ENCODE results near the gene ZNF280B.

DNA sequence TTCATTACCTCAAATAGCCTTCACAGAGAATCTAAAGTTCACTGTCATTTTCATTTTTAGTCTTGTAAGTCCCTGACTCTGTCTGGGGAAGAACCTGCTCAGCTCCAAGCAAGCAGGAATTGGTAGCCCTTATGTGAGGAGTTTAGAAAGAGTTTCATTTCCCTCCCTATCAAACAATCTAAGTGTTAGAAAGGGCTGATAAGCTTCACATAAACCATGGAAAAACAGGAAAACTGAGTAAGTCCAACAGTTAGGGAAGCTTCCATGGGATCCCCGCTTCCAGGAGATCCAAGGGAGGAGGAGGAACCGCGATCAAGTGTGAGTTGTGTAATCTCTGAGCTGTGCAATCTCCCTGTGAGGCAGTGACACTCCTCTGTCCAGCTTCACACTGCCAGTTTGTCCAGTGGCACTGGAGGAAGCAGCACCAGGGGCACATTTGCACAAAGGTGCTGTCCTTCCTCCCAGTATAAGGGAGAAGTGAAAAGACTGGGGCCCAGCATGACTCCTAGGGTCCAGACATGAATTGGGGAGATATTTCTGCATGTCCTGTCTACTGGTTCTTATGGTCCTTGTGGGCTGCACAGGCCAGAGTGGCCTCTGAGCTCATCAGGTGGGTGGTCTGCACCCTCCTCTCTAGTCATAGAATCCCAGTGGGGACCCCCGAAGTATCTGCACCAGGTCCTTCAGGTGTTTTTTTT is 46.2 kb upstream of the ZNF280B start:
- TF ChIP-seq, protein P1, sequence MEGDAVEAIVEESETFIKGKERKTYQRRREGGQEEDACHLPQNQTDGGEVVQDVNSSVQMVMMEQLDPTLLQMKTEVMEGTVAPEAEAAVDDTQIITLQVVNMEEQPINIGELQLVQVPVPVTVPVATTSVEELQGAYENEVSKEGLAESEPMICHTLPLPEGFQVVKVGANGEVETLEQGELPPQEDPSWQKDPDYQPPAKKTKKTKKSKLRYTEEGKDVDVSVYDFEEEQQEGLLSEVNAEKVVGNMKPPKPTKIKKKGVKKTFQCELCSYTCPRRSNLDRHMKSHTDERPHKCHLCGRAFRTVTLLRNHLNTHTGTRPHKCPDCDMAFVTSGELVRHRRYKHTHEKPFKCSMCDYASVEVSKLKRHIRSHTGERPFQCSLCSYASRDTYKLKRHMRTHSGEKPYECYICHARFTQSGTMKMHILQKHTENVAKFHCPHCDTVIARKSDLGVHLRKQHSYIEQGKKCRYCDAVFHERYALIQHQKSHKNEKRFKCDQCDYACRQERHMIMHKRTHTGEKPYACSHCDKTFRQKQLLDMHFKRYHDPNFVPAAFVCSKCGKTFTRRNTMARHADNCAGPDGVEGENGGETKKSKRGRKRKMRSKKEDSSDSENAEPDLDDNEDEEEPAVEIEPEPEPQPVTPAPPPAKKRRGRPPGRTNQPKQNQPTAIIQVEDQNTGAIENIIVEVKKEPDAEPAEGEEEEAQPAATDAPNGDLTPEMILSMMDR (IDR thresholded peaks at IDR 0.05) = no peak
- no peak for TF ChIP-seq TCF7L2 (IDR thresholded peaks at IDR 0.05; ENCODE audit: low read depth, low read length)
- no peak for TF ChIP-seq POLR2AphosphoS5 (IDR thresholded peaks at IDR 0.05; ENCODE audit: low read depth, low read length)
- no peak for TF ChIP-seq SIN3A (IDR thresholded peaks at IDR 0.05; ENCODE audit: borderline replicate concordance, insufficient read depth, low read depth, low read length)
- TF ChIP-seq, protein P2, sequence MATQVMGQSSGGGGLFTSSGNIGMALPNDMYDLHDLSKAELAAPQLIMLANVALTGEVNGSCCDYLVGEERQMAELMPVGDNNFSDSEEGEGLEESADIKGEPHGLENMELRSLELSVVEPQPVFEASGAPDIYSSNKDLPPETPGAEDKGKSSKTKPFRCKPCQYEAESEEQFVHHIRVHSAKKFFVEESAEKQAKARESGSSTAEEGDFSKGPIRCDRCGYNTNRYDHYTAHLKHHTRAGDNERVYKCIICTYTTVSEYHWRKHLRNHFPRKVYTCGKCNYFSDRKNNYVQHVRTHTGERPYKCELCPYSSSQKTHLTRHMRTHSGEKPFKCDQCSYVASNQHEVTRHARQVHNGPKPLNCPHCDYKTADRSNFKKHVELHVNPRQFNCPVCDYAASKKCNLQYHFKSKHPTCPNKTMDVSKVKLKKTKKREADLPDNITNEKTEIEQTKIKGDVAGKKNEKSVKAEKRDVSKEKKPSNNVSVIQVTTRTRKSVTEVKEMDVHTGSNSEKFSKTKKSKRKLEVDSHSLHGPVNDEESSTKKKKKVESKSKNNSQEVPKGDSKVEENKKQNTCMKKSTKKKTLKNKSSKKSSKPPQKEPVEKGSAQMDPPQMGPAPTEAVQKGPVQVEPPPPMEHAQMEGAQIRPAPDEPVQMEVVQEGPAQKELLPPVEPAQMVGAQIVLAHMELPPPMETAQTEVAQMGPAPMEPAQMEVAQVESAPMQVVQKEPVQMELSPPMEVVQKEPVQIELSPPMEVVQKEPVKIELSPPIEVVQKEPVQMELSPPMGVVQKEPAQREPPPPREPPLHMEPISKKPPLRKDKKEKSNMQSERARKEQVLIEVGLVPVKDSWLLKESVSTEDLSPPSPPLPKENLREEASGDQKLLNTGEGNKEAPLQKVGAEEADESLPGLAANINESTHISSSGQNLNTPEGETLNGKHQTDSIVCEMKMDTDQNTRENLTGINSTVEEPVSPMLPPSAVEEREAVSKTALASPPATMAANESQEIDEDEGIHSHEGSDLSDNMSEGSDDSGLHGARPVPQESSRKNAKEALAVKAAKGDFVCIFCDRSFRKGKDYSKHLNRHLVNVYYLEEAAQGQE (IDR thresholded peaks at IDR 0.05; ENCODE audit: insufficient read depth in 1 of 2, low read depth in 2 of 2, low read length in 1 of 2) = no peak

All from Panc1 (cell line).